Measurements from ENCODE around the gene LPAR3.

- TF ChIP-seq CTCF (IDR thresholded peaks at IDR 0.05; ENCODE audit: poor library complexity) (no peak), EZH2 (IDR thresholded peaks at IDR 0.05; ENCODE audit: borderline replicate concordance) (no peak), EZH2phosphoT487 (IDR thresholded peaks at IDR 0.05; ENCODE audit: low read depth, severe bottlenecking, unreplicated experiment) (no peak)
Observed at GRCh38 chr1:84771895-84772294, 121.1 kb downstream of the LPAR3 start.

All from hepatocyte (in vitro differentiated cells).